Breast epithelium (tissue), 4 donors: Measurements from ENCODE around the gene AMFR. TPM values are rescaled to one million over a fixed set of nuclear protein-coding genes. Genes with fewer than 3 reads are reported as not detected.

Experiments
- DNase-seq, 2 donors: peaks; one replicate each; pipeline ENCODE4 v3.0.0-alpha.2; 2019; ENCODE audit warnings: low spot score in 2 of 2
- H3K27ac ChIP-seq, 2 donors: fragments of 200-600 bp; sonication (generic) in 1 of 2; one replicate each; pipeline ENCODE4 v1.5.1; 2016 to 2019; ENCODE audit warnings: mild to moderate bottlenecking in 1 of 2
- H3K27me3 ChIP-seq, 2 donors: fragments of 200-600 bp; sonication (generic) in 1 of 2; one replicate each; pipeline versions ENCODE4 v1.5.1 to v1.6.0; 2017 to 2019; ENCODE audit warnings: control low read depth in 1 of 2, mild to moderate bottlenecking in 1 of 2
- H3K36me3 ChIP-seq: fragments of 200-600 bp; one replicate; pipeline ENCODE4 v1.5.1; 2019
- H3K4me1 ChIP-seq, 2 donors: fragments of 200-600 bp; sonication (generic); one replicate each; pipeline ENCODE4 v1.5.1; 2016 to 2019; ENCODE audit warnings: control low read depth in 1 of 2
- H3K4me3 ChIP-seq, 3 donors: fragments of 200-600 bp; sonication (generic); 1 replicate in 2 of 3; 2 replicates in 1 of 3; pipeline ENCODE4 v1.5.1; 2016 to 2019; ENCODE audit warnings: mild to moderate bottlenecking in 3 of 3, moderate library complexity in 2 of 3
- H3K9me3 ChIP-seq, 2 donors: fragments of 200-600 bp; sonication (generic) in 1 of 2; one replicate each; pipeline ENCODE4 v1.5.1; 2016 to 2019; ENCODE audit warnings: control low read depth in 1 of 2
- CTCF ChIP-seq, 3 donors: fragments of 450-650 bp; IDR thresholded peaks; one replicate each; pipeline ENCODE4 v1.5.1; 2016 to 2017; ENCODE audit warnings: antibody characterized with exemption in 3 of 3, mild to moderate bottlenecking in 3 of 3, moderate library complexity in 3 of 3
- POLR2A ChIP-seq: fragments of 450-650 bp; IDR thresholded peaks from one replicate; pipeline ENCODE4 v1.6.1; 2016; ENCODE audit warnings: antibody characterized with exemption, mild to moderate bottlenecking, moderate library complexity
- POLR2AphosphoS5 ChIP-seq, 3 donors: sonication (generic); formaldehyde crosslinking; IDR thresholded peaks; one replicate each; pipeline ENCODE4 v1.6.1; 2017; ENCODE audit warnings: antibody characterized with exemption in 3 of 3
- intact Hi-C: fragments of 100-400 bp; cut with DNase I; formaldehyde crosslinking; loops from one replicate; pipeline ENCODE4 v1.15.1; 2023; ENCODE audit warnings: low total_unique reads
- total RNA-seq, 3 donors: library from RNA; depleted of rRNA; stranded (reverse); fragments of >200 nt; gene quantifications; one replicate each; pipeline ENCODE4 v1.1.0, GENCODE V29; 2016

The AMFR gene
- total RNA-seq, 3 donors from 2014 or later = 156 to 205 (median 188) TPM

DNA sequence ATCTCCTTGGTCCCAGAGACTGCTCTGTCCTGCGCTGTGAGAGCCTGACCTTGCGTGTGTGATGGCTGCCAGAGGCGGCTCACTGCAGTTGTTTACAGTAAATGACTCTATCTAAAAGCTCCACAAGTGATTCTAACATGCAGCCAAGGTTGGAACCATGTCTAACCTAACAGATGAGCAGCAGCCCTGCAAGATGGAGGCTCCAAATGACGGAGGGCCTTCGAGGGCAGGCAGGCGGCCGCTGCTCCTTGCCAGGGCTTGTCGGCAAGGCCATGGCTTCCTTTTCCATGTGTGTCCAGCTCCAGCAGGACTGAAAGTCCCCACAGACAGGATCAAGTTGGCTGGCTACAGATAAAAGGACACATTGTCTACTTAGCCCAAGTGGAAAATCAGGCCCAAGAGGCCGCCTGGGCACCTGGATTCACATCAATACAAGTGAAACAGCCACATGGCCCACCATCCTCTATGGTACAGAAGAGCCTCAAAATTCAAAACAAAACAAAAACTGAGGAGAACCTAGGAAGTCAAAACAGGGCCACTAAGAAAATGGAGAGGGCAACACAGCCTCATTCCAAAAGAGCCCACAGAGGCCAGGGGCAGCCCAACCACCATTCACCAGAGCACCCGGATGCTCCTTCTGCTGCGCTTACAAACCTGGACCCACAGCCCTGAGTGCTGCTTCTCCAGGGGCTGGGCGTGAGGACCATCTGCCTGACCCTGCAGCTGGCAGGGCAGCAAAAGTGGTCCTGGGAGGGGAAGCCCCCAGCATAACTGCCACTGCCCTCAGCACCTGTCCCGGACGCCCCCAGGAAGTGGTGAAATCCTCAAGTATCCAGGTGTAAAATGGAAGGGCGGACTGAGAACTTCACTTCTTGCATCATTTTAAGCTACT is 65.0 kb downstream of the AMFR start:
- Histone ChIP-seq H3K9me3 (no peaks in the 10 kb centered on the region), H3K27me3 (no peaks in the 10 kb centered on the region), H3K36me3 (no peaks in the 10 kb centered on the region), H3K27ac (no peak overlapping the region), H3K4me3 (no peak overlapping the region), H3K4me1 (no peaks in the 10 kb centered on the region)
- no peak for DNase-seq
- no peak for TF ChIP-seq POLR2AphosphoS5 (IDR thresholded peaks at IDR 0.05)
- no peak for TF ChIP-seq POLR2A
- no peak for TF ChIP-seq CTCF (IDR thresholded peaks at IDR 0.05)
- intact Hi-C loops = no loop called here

GRCh38 chr16:56357765-56358322 is 67.5 kb downstream of the AMFR start:
- Histone ChIP-seq H3K4me3 (no peak overlapping the region), H3K27me3 (no peaks in the 10 kb centered on the region), H3K9me3 (no peaks in the 10 kb centered on the region), H3K4me1 (no peaks in the 10 kb centered on the region), H3K27ac (peak overlapping the region in 1 of 2 donors; percentile 50), H3K36me3 (no peaks in the 10 kb centered on the region)
- intact Hi-C loops = no loop called here
- no peak for TF ChIP-seq POLR2AphosphoS5 (IDR thresholded peaks at IDR 0.05)
- TF ChIP-seq POLR2A = no peak
- TF ChIP-seq CTCF (IDR thresholded peaks at IDR 0.05) = no peak
- peak in 1 of 2 donors; percentile 34 for DNase-seq

DNA sequence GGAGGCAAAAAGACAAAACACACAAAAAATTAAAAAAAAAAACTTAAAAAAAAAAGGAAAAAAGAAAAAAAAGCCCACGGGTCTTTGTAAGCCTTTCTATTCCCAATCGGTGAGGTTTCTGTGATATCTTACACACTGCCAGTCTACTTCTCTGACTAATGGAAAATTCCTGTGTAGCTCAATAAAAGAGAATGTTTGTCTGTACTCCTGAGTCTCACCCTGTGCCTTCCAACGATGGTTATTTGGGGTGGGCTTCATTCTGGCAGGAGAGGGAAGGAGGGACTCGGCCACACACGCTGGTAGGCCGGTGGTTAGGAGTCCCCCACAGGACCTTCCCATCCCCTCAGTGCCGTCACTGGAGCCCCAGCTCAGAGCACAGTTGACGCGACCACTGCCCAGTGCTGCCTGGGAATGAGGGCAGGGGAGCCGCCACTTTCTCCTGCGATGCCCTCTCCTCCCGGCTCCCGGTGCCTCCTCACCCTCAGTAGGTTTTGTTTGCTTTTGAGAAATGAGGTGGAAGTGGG is 68.0 kb downstream of the AMFR start:
- intact Hi-C loops = no loop called here
- no peaks in the 10 kb centered on the region for H3K27me3 ChIP-seq
- DNase-seq = no peak
- no peak for TF ChIP-seq CTCF (IDR thresholded peaks at IDR 0.05)
- no peak for TF ChIP-seq POLR2AphosphoS5 (IDR thresholded peaks at IDR 0.05)
- TF ChIP-seq POLR2A = no peak
- H3K4me1 ChIP-seq = no peaks in the 10 kb centered on the region
- no peaks in the 10 kb centered on the region for H3K9me3 ChIP-seq
- H3K27ac ChIP-seq = peak overlapping the region in 1 of 2 donors; percentile 50
- H3K36me3 ChIP-seq = no peaks in the 10 kb centered on the region
- H3K4me3 ChIP-seq = peak overlapping the region in 2 of 3 donors; percentile 41 to 47

DNA sequence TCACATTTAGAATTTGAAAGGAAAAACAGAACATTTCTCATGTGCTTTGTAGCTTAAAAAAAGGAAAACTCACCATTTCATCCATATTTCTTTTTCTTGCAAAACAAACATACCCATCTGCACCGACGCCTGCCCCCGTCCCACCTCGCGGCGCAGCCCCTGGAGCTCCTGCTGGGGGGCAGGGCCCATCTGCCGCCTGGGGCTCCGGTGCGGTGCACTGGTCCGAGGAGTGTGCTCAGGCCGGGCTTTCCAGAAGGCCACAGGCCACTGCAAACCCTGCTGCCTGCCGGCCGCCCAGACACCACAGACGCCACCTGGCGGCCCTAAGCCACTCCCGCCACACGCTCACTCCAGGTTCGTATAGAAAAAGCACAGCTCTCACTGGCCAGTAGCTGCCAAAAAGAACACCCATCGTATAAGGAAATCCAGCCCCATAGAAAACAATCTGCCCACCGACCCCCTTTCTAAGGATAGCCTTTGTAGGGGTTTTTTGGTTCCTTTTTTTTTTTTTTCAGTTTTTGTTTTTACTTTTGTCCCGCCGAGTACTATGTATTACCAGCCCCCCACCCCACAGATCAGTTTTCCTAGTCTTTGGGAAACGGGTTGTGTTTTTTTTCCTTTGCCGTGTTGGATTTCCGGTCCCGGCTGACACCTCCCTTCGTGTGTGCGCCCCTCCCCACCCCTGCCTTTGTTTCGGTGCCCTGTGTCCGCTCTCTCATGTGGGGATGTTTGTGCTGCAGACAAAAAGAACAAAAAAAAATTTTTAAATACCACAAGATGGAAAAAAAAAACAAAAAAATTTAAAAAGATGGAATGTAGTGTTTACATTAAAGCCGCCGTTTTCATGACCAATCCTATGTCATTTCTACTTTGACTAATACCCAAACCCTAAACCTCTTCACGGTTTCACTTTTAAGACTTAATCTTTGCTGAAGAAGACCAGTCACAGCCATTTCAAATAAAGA is 68.8 kb downstream of the AMFR start:
- TF ChIP-seq POLR2A (no peak), CTCF (IDR thresholded peaks at IDR 0.05) (peak; percentile 43 to 68 (median 66)), POLR2AphosphoS5 (IDR thresholded peaks at IDR 0.05) (peak in 1 of 3 donors; percentile 17)
- Histone ChIP-seq H3K27me3 (no peaks in the 10 kb centered on the region), H3K4me1 (no peaks in the 10 kb centered on the region), H3K9me3 (no peaks in the 10 kb centered on the region), H3K36me3 (no peaks in the 10 kb centered on the region), H3K4me3 (peak overlapping the region; percentile 41 to 60 (median 47)), H3K27ac (peak overlapping the region; percentile 18 to 26)
- peak; percentile 60 to 79 for DNase-seq
- intact Hi-C loops = no loop called here
